ENCODE results near the gene BAG5. TPM values are rescaled to one million over a fixed set of nuclear protein-coding genes. Genes with fewer than 3 reads are reported as not detected.

Gene BAG5
- total RNA-seq, 1 experiment from 2014 or later = 29.2 TPM

DNA sequence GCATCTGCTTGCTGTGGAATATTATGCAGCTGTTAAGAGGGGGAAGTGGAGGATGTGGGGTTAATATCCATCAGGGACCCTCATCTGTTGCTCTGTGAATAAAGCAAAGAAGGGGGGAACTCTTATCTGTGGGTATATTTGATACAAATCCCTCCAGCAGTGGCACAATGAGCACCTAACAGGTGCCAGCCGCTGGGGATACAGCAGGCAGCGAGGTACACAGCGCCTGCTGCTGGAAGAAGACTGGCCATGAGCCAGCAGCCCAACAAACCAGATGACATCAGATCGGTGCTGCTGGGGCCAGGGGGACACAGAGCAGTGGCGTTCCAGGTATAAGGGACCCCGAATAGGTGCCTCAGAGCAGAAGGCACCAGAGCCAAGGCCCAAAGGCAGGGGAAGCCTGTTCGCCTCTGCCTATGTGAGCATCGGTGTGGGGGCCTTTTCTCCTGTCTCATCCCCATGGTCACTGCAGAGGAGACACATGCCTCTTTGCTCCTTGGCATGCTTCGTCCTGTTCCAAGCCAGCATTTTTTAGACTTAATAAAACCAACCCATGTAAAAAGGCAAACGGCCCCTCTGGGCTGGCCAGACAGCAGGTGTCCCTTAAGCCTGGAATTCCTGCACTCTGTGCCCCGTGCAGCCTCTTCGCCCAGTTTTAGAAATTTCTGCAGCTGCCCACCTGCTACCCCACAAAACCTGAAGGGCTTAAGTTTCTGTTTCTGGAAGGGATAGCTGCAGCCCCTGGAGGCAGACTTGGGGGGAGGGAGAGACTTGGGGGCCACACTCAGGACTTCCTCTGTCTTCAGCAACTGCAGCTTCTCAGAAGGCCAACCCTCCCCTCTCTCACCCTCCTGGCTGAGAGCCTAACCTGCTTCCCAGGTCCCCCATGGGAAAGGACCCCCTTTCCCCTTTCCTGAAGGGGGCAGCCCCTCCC lies 38.2 kb downstream of the BAG5 start (continued):
- TF ChIP-seq, protein P1, sequence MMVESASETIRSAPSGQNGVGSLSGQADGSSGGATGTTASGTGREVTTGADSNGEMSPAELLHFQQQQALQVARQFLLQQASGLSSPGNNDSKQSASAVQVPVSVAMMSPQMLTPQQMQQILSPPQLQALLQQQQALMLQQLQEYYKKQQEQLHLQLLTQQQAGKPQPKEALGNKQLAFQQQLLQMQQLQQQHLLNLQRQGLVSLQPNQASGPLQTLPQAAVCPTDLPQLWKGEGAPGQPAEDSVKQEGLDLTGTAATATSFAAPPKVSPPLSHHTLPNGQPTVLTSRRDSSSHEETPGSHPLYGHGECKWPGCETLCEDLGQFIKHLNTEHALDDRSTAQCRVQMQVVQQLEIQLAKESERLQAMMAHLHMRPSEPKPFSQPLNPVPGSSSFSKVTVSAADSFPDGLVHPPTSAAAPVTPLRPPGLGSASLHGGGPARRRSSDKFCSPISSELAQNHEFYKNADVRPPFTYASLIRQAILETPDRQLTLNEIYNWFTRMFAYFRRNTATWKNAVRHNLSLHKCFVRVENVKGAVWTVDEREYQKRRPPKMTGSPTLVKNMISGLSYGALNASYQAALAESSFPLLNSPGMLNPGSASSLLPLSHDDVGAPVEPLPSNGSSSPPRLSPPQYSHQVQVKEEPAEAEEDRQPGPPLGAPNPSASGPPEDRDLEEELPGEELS (CRISPR knock-in tag; IDR thresholded peaks at IDR 0.05) = no peak
- TF ChIP-seq GRHL2 (CRISPR knock-in tag; IDR thresholded peaks at IDR 0.05; ENCODE audit: insufficient replicate concordance, severe bottlenecking) (no peak), NR1H2 (CRISPR knock-in tag; IDR thresholded peaks at IDR 0.05) (no peak), CBFB (CRISPR knock-in tag; IDR thresholded peaks at IDR 0.05; ENCODE audit: low read depth) (no peak), ELF4 (CRISPR knock-in tag; IDR thresholded peaks at IDR 0.05; ENCODE audit: low read depth) (no peak), RELA (CRISPR knock-in tag; IDR thresholded peaks at IDR 0.05; ENCODE audit: borderline replicate concordance) (no peak), ZNF219 (CRISPR knock-in tag; IDR thresholded peaks at IDR 0.05; ENCODE audit: borderline replicate concordance) (no peak), ZNF396 (CRISPR knock-in tag; IDR thresholded peaks at IDR 0.05; ENCODE audit: borderline replicate concordance) (no peak)
- TF ChIP-seq, protein P2, sequence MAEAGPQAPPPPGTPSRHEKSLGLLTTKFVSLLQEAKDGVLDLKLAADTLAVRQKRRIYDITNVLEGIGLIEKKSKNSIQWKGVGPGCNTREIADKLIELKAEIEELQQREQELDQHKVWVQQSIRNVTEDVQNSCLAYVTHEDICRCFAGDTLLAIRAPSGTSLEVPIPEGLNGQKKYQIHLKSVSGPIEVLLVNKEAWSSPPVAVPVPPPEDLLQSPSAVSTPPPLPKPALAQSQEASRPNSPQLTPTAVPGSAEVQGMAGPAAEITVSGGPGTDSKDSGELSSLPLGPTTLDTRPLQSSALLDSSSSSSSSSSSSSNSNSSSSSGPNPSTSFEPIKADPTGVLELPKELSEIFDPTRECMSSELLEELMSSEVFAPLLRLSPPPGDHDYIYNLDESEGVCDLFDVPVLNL (CRISPR knock-in tag; IDR thresholded peaks at IDR 0.05; ENCODE audit: borderline replicate concordance, low read depth) = no peak

DNA sequence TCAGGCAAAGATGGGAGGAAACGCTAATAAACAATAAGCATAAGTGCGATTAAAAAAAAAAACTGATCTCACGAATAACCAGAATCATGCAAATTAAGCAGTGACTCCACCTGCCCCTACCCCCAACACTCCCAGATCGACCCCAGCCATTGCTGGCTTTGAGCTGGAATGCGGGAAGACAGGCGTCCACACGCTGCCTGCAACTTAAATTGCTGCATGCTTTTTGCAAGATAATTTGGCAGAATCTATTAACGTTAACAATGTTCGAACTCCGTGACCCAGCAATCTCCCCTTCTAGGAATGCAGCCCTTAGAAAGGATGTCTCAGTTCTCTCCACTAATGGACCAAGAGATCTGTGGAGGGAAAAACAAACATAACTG lies 38.9 kb downstream of the BAG5 start:
- Mint-ChIP-seq H3K27me3 (ENCODE audit: low read depth) (peaks cover 27% of the 10 kb centered on the region), H3K4me3 (peak overlapping the region; percentile 62), H3K4me1 (peaks cover 23% of the 10 kb centered on the region), H3K36me3 (peaks cover 12% of the 10 kb centered on the region), H3K9me3 (no peaks in the 10 kb centered on the region), H3K27ac (no peak overlapping the region)
- DNase-seq (ENCODE audit: low spot score) (peak; percentile 31), ATAC-seq (no peak)
- CTCF ChIA-PET = interaction anchor here (3.4 to 12.2 kb wide), 2 partner anchors 20 to 419 kb away, joined by 11 to 455 read pairs; no protein-coding TSS in a partner anchor
- POLR2A ChIA-PET = interaction anchor here (0.7 to 8.3 kb wide), 3 partner anchors 16 to 192 kb away, joined by 3 to 65 read pairs (median 3); partner anchors contain the start of gene ZFYVE21
- TF ChIP-seq, protein P3, sequence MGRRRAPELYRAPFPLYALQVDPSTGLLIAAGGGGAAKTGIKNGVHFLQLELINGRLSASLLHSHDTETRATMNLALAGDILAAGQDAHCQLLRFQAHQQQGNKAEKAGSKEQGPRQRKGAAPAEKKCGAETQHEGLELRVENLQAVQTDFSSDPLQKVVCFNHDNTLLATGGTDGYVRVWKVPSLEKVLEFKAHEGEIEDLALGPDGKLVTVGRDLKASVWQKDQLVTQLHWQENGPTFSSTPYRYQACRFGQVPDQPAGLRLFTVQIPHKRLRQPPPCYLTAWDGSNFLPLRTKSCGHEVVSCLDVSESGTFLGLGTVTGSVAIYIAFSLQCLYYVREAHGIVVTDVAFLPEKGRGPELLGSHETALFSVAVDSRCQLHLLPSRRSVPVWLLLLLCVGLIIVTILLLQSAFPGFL (CRISPR knock-in tag; IDR thresholded peaks at IDR 0.05; ENCODE audit: borderline replicate concordance) = no peak
- TF ChIP-seq MXD4 (CRISPR knock-in tag; IDR thresholded peaks at IDR 0.05; ENCODE audit: borderline replicate concordance) (no peak), ZNF263 (CRISPR knock-in tag; IDR thresholded peaks at IDR 0.05; ENCODE audit: low read depth) (no peak), GRHL2 (CRISPR knock-in tag; IDR thresholded peaks at IDR 0.05; ENCODE audit: insufficient replicate concordance, severe bottlenecking) (no peak), NFE2L1 (CRISPR knock-in tag; IDR thresholded peaks at IDR 0.05) (no peak), ESRRA (CRISPR knock-in tag; IDR thresholded peaks at IDR 0.05; ENCODE audit: borderline replicate concordance) (no peak), EMX1 (CRISPR knock-in tag; IDR thresholded peaks at IDR 0.05) (no peak), ZNF416 (CRISPR knock-in tag; IDR thresholded peaks at IDR 0.05) (no peak), TEAD4 (CRISPR knock-in tag; IDR thresholded peaks at IDR 0.05) (no peak)
- TF ChIP-seq, protein P4, sequence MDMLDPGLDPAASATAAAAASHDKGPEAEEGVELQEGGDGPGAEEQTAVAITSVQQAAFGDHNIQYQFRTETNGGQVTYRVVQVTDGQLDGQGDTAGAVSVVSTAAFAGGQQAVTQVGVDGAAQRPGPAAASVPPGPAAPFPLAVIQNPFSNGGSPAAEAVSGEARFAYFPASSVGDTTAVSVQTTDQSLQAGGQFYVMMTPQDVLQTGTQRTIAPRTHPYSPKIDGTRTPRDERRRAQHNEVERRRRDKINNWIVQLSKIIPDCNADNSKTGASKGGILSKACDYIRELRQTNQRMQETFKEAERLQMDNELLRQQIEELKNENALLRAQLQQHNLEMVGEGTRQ (CRISPR knock-in tag; IDR thresholded peaks at IDR 0.05) = no peak
- TF ChIP-seq, protein P5, sequence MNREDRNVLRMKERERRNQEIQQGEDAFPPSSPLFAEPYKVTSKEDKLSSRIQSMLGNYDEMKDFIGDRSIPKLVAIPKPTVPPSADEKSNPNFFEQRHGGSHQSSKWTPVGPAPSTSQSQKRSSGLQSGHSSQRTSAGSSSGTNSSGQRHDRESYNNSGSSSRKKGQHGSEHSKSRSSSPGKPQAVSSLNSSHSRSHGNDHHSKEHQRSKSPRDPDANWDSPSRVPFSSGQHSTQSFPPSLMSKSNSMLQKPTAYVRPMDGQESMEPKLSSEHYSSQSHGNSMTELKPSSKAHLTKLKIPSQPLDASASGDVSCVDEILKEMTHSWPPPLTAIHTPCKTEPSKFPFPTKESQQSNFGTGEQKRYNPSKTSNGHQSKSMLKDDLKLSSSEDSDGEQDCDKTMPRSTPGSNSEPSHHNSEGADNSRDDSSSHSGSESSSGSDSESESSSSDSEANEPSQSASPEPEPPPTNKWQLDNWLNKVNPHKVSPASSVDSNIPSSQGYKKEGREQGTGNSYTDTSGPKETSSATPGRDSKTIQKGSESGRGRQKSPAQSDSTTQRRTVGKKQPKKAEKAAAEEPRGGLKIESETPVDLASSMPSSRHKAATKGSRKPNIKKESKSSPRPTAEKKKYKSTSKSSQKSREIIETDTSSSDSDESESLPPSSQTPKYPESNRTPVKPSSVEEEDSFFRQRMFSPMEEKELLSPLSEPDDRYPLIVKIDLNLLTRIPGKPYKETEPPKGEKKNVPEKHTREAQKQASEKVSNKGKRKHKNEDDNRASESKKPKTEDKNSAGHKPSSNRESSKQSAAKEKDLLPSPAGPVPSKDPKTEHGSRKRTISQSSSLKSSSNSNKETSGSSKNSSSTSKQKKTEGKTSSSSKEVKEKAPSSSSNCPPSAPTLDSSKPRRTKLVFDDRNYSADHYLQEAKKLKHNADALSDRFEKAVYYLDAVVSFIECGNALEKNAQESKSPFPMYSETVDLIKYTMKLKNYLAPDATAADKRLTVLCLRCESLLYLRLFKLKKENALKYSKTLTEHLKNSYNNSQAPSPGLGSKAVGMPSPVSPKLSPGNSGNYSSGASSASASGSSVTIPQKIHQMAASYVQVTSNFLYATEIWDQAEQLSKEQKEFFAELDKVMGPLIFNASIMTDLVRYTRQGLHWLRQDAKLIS (CRISPR knock-in tag; IDR thresholded peaks at IDR 0.05; ENCODE audit: borderline replicate concordance) = no peak
- TF ChIP-seq, protein P6, sequence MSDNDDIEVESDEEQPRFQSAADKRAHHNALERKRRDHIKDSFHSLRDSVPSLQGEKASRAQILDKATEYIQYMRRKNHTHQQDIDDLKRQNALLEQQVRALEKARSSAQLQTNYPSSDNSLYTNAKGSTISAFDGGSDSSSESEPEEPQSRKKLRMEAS (CRISPR knock-in tag; IDR thresholded peaks at IDR 0.05) = no peak
- TF ChIP-seq, protein P7, sequence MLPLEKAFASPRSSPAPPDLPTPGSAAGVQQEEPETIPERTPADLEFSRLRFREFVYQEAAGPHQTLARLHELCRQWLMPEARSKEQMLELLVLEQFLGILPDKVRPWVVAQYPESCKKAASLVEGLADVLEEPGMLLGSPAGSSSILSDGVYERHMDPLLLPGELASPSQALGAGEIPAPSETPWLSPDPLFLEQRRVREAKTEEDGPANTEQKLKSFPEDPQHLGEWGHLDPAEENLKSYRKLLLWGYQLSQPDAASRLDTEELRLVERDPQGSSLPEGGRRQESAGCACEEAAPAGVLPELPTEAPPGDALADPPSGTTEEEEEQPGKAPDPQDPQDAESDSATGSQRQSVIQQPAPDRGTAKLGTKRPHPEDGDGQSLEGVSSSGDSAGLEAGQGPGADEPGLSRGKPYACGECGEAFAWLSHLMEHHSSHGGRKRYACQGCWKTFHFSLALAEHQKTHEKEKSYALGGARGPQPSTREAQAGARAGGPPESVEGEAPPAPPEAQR (CRISPR knock-in tag; IDR thresholded peaks at IDR 0.05) = no peak
- TF ChIP-seq, protein P8, sequence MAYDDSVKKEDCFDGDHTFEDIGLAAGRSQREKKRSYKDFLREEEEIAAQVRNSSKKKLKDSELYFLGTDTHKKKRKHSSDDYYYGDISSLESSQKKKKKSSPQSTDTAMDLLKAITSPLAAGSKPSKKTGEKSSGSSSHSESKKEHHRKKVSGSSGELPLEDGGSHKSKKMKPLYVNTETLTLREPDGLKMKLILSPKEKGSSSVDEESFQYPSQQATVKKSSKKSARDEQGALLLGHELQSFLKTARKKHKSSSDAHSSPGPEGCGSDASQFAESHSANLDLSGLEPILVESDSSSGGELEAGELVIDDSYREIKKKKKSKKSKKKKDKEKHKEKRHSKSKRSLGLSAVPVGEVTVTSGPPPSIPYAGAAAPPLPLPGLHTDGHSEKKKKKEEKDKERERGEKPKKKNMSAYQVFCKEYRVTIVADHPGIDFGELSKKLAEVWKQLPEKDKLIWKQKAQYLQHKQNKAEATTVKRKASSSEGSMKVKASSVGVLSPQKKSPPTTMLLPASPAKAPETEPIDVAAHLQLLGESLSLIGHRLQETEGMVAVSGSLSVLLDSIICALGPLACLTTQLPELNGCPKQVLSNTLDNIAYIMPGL (CRISPR knock-in tag; IDR thresholded peaks at IDR 0.05) = no peak

Data from WTC11 (cell line).